Measurements from ENCODE around the gene PTPRG. TPM values are rescaled to one million over a fixed set of nuclear protein-coding genes. Genes with fewer than 3 reads are reported as not detected.

PTPRG gene
- total and polyA plus RNA-seq, 2 donors (not counting 1 experiment from before 2014, with no cell fraction given), result 67.0 to 97.9 TPM

GRCh38 chr3:62159056-62159708 is 597.8 kb downstream of the PTPRG start:
- Histone ChIP-seq H3K4me3 (replicated peaks in 1 of 4; ENCODE audit: control extremely low read depth in 1 of 4, insufficient read depth in 1 of 4, low read depth in 3 of 4, low read length in 4 of 4) (no peak overlapping the region), H3K27ac (ENCODE audit: insufficient read depth, low read length) (no peak overlapping the region)

GRCh38 chr3:62159709-62160092 is 598.3 kb downstream of the PTPRG start:
- Histone ChIP-seq H3K79me2 (ENCODE audit: control insufficient read depth, insufficient read depth, low read length) (no peaks in the 10 kb centered on the region), H3K4me2 (ENCODE audit: extremely low read depth, insufficient read depth, low read length) (peak overlapping the region; percentile 0), H3K36me3 (ENCODE audit: control insufficient read depth, insufficient read depth, low read length) (no peaks in the 10 kb centered on the region), H3K9ac (ENCODE audit: insufficient read depth, low read length) (no peak overlapping the region), H3K9me3 (ENCODE audit: control insufficient read depth, insufficient read depth, low read depth, low read length) (no peaks in the 10 kb centered on the region), H3K27me3 (ENCODE audit: control insufficient read depth, insufficient read depth, low read length) (no peaks in the 10 kb centered on the region), H3K27ac (ENCODE audit: insufficient read depth, low read length) (no peak overlapping the region), H2AFZ (ENCODE audit: low read length) (no peak overlapping the region), H4K20me1 (ENCODE audit: control insufficient read depth, extremely low read depth, insufficient read depth, low read length) (no peaks in the 10 kb centered on the region), H3K4me1 (ENCODE audit: control insufficient read depth, extremely low read depth, insufficient read depth, low read length) (peaks cover 2% of the 10 kb centered on the region), H3K4me3 (replicated peaks in 1 of 4; ENCODE audit: control extremely low read depth in 1 of 4, insufficient read depth in 1 of 4, low read depth in 3 of 4, low read length in 4 of 4) (peak overlapping the region in 1 of 4 experiments; percentile 0)
- DNase-seq (ENCODE audit: low read depth in 2 of 2), result peak; percentile 87 to 92
- no peak for TF ChIP-seq EZH2 (IDR thresholded peaks at IDR 0.05; ENCODE audit: low read length, missing control alignments)
- TF ChIP-seq, protein P1, sequence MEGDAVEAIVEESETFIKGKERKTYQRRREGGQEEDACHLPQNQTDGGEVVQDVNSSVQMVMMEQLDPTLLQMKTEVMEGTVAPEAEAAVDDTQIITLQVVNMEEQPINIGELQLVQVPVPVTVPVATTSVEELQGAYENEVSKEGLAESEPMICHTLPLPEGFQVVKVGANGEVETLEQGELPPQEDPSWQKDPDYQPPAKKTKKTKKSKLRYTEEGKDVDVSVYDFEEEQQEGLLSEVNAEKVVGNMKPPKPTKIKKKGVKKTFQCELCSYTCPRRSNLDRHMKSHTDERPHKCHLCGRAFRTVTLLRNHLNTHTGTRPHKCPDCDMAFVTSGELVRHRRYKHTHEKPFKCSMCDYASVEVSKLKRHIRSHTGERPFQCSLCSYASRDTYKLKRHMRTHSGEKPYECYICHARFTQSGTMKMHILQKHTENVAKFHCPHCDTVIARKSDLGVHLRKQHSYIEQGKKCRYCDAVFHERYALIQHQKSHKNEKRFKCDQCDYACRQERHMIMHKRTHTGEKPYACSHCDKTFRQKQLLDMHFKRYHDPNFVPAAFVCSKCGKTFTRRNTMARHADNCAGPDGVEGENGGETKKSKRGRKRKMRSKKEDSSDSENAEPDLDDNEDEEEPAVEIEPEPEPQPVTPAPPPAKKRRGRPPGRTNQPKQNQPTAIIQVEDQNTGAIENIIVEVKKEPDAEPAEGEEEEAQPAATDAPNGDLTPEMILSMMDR (conservative IDR thresholded peaks at IDR 0.05 in 1 of 2, IDR thresholded peaks at IDR 0.05 in 1 of 2; ENCODE audit: low read depth in 1 of 2, low read length in 2 of 2), result no peak

More at GRCh38 chr3:62159056-62159708, 597.8 kb downstream of the PTPRG start:
- Histone ChIP-seq H3K4me1 (ENCODE audit: control insufficient read depth, extremely low read depth, insufficient read depth, low read length) (peaks cover 2% of the 10 kb centered on the region), H3K79me2 (ENCODE audit: control insufficient read depth, insufficient read depth, low read length) (no peaks in the 10 kb centered on the region), H3K4me2 (ENCODE audit: extremely low read depth, insufficient read depth, low read length) (no peak overlapping the region), H4K20me1 (ENCODE audit: control insufficient read depth, extremely low read depth, insufficient read depth, low read length) (no peaks in the 10 kb centered on the region), H3K27me3 (ENCODE audit: control insufficient read depth, insufficient read depth, low read length) (no peaks in the 10 kb centered on the region), H3K9ac (ENCODE audit: insufficient read depth, low read length) (no peak overlapping the region), H2AFZ (ENCODE audit: low read length) (no peak overlapping the region), H3K9me3 (ENCODE audit: control insufficient read depth, insufficient read depth, low read depth, low read length) (no peaks in the 10 kb centered on the region), H3K36me3 (ENCODE audit: control insufficient read depth, insufficient read depth, low read length) (no peaks in the 10 kb centered on the region)
- DNase-seq (ENCODE audit: low read depth in 2 of 2), result no peak
- no peak for TF ChIP-seq EZH2 (IDR thresholded peaks at IDR 0.05; ENCODE audit: low read length, missing control alignments)
- TF ChIP-seq, protein P1 (conservative IDR thresholded peaks at IDR 0.05 in 1 of 2, IDR thresholded peaks at IDR 0.05 in 1 of 2; ENCODE audit: low read depth in 1 of 2, low read length in 2 of 2), result no peak

DNA sequence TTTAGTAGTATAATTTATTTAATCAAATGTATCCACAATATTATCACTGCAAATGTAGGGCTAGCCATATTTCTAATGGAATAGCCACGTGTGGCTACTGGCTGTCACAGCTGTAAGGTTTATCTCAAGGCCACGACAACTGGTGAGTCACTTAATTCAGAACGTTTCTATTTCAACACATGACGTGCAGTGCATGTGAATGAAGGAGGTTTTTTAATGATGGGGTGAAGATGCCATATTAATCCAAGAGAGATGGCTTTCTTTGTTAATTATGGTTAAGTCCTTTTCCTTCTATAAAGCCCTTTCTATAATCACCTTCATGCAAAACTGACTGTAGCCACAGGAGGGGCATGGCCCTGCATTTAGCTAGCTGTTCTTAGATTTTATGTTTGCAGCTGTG is 600.0 kb downstream of the PTPRG start:
- peak; percentile 67 to 90 for DNase-seq (ENCODE audit: low read depth in 2 of 2)
- TF ChIP-seq EZH2 (IDR thresholded peaks at IDR 0.05; ENCODE audit: low read length, missing control alignments), result no peak
- TF ChIP-seq, protein P1 (conservative IDR thresholded peaks at IDR 0.05 in 1 of 2, IDR thresholded peaks at IDR 0.05 in 1 of 2; ENCODE audit: low read depth in 1 of 2, low read length in 2 of 2), result peak in 1 of 2 donors; percentile 15
- Histone ChIP-seq H3K4me2 (ENCODE audit: extremely low read depth, insufficient read depth, low read length) (no peak overlapping the region), H2AFZ (ENCODE audit: low read length) (no peak overlapping the region), H3K79me2 (ENCODE audit: control insufficient read depth, insufficient read depth, low read length) (no peaks in the 10 kb centered on the region), H3K27me3 (ENCODE audit: control insufficient read depth, insufficient read depth, low read length) (no peaks in the 10 kb centered on the region), H3K36me3 (ENCODE audit: control insufficient read depth, insufficient read depth, low read length) (no peaks in the 10 kb centered on the region), H3K4me3 (replicated peaks in 1 of 4; ENCODE audit: control extremely low read depth in 1 of 4, insufficient read depth in 1 of 4, low read depth in 3 of 4, low read length in 4 of 4) (no peak overlapping the region), H3K9ac (ENCODE audit: insufficient read depth, low read length) (no peak overlapping the region), H3K9me3 (ENCODE audit: control insufficient read depth, insufficient read depth, low read depth, low read length) (no peaks in the 10 kb centered on the region), H3K4me1 (ENCODE audit: control insufficient read depth, extremely low read depth, insufficient read depth, low read length) (peaks cover 2% of the 10 kb centered on the region), H4K20me1 (ENCODE audit: control insufficient read depth, extremely low read depth, insufficient read depth, low read length) (no peaks in the 10 kb centered on the region), H3K27ac (ENCODE audit: insufficient read depth, low read length) (no peak overlapping the region)
